Glutamatergic neuron (in vitro differentiated cells): ENCODE measurements around the gene PF4V1. TPM values are rescaled to one million over a fixed set of nuclear protein-coding genes. Genes with fewer than 3 reads are reported as not detected.

Experiments used
- DNase-seq: peaks from one replicate; pipeline ENCODE4 v3.0.0; 2022
- H3K27ac Mint-ChIP-seq: one replicate; pipeline ENCODE4 v1.8.0; 2020; ENCODE audit warnings: mild to moderate bottlenecking, mixed read lengths, inconsistent platforms; ENCODE audit not compliant: unreplicated experiment
- H3K27me3 Mint-ChIP-seq: one replicate; pipeline ENCODE4 v1.8.0; 2020; ENCODE audit warnings: mild to moderate bottlenecking, moderate library complexity, mixed read lengths, inconsistent platforms; ENCODE audit not compliant: unreplicated experiment
- H3K36me3 Mint-ChIP-seq: one replicate; pipeline ENCODE4 v1.8.0; 2020; ENCODE audit warnings: mild to moderate bottlenecking, mixed read lengths, inconsistent platforms; ENCODE audit not compliant: unreplicated experiment
- H3K4me1 Mint-ChIP-seq: one replicate; pipeline ENCODE4 v1.8.0; 2020; ENCODE audit warnings: mild to moderate bottlenecking, low read depth, mixed read lengths, inconsistent platforms; ENCODE audit not compliant: unreplicated experiment
- H3K4me3 Mint-ChIP-seq: one replicate; pipeline ENCODE4 v1.8.0; 2020; ENCODE audit warnings: mild to moderate bottlenecking, mixed read lengths, inconsistent platforms; ENCODE audit not compliant: unreplicated experiment
- H3K9me3 Mint-ChIP-seq: one replicate; pipeline ENCODE4 v1.8.0; 2020; ENCODE audit warnings: mild to moderate bottlenecking, moderate library complexity, mixed read lengths, inconsistent platforms; ENCODE audit not compliant: unreplicated experiment
- CTCF ChIP-seq: fragments of 200-600 bp; sonication (generic); IDR thresholded peaks from one replicate; pipeline ENCODE4 v1.5.0; 2021; ENCODE audit not compliant: partially characterized antibody, unreplicated experiment
- total RNA-seq: library from RNA; stranded (reverse); fragmentation: NEBNext Ultra II Directional; extraction: Animal tissue kit (Norgen Biotek cat#: 25700); gene quantifications from one replicate; pipeline ENCODE4 v1.2.1, GENCODE V29; 2021; ENCODE audit not compliant: unreplicated experiment

The PF4V1 gene
- total RNA-seq, 1 donor from 2014 or later = not detected

GRCh38 chr4:73850261-73850970, 2.7 kb upstream of the PF4V1 start:
- Mint-ChIP-seq H3K4me3 (no peak overlapping the region), H3K27me3 (no peaks in the 10 kb centered on the region), H3K9me3 (no peaks in the 10 kb centered on the region), H3K4me1 (no peaks in the 10 kb centered on the region), H3K36me3 (no peaks in the 10 kb centered on the region), H3K27ac (no peak overlapping the region)
- DNase-seq = no peak
- TF ChIP-seq CTCF = no peak

GRCh38 chr4:73851293-73851692, 1.8 kb upstream of the PF4V1 start:
- Mint-ChIP-seq H3K4me3 (no peak overlapping the region), H3K4me1 (no peaks in the 10 kb centered on the region), H3K36me3 (no peaks in the 10 kb centered on the region), H3K9me3 (no peaks in the 10 kb centered on the region), H3K27me3 (no peaks in the 10 kb centered on the region), H3K27ac (no peak overlapping the region)
- no peak for TF ChIP-seq CTCF
- DNase-seq = no peak

GRCh38 chr4:73852771-73853170, 325 bp upstream of the PF4V1 start:
- Mint-ChIP-seq H3K4me3 (no peak overlapping the region), H3K27me3 (no peaks in the 10 kb centered on the region), H3K9me3 (no peaks in the 10 kb centered on the region), H3K27ac (no peak overlapping the region), H3K4me1 (no peaks in the 10 kb centered on the region), H3K36me3 (no peaks in the 10 kb centered on the region)
- no peak for DNase-seq
- TF ChIP-seq CTCF = no peak

- no peaks in the 10 kb centered on the region for H3K9me3 Mint-ChIP-seq
- H3K27me3 Mint-ChIP-seq = no peaks in the 10 kb centered on the region
- TF ChIP-seq CTCF = no peak
- no peak overlapping the region for H3K27ac Mint-ChIP-seq
- H3K4me1 Mint-ChIP-seq = no peaks in the 10 kb centered on the region
- no peak overlapping the region for H3K4me3 Mint-ChIP-seq
- DNase-seq = no peak
- H3K36me3 Mint-ChIP-seq = no peaks in the 10 kb centered on the region
Measured at GRCh38 chr4:73853718-73854473, 800 bp downstream of the PF4V1 start.

- TF ChIP-seq CTCF = no peak
- DNase-seq = no peak
- no peaks in the 10 kb centered on the region for H3K4me1 Mint-ChIP-seq
- no peaks in the 10 kb centered on the region for H3K36me3 Mint-ChIP-seq
- H3K4me3 Mint-ChIP-seq = no peak overlapping the region
- no peaks in the 10 kb centered on the region for H3K9me3 Mint-ChIP-seq
- H3K27me3 Mint-ChIP-seq = no peaks in the 10 kb centered on the region
- H3K27ac Mint-ChIP-seq = no peak overlapping the region
Measured at GRCh38 chr4:73855406-73855805, 2.3 kb downstream of the PF4V1 start.
